Fibroblast of skin of left quadriceps (primary cell): Measurements from ENCODE around the gene LDB1.

Experiments
- DNase-seq, 2 experiments: peaks; one replicate each; pipeline ENCODE4 v3.0.0-alpha.2; 2013; ENCODE audit warnings: low read depth in 2 of 2

LDB1 gene

DNA sequence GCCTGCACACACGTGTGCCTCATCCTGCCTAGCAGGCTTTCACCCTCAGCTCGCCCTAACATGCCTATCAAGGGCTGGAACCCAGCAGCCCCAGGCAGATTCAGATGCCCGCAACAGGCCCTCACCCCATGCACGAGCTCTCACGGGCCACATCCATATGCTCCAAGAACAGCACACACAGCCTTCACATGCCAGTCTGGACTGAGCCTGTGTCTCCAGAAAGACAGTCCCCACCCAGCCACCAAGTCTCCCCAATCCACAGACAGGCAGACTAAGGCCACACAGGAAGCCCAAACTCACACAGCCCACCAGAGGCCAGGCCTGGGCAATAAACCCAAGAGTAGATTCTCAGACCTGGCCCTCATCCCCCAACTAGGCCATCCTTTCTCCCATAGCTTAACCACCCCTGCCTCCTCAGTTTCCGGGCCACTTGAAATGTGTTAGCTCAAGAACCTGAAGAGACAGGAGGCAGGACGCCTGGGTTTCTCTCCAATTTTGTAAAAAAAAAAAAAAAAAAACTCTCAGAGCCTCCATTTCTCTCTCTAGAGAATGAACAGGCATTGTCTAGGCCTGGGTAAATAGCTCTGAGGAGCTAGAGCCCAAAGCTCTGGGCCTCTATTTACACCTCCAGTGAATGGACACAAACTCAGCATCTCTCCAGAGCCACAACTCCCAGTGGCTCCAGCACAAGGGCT is 6.8 kb downstream of the LDB1 start:
- no peak for DNase-seq

GRCh38 chr10:102112210-102112817 is 7.9 kb downstream of the LDB1 start:
- DNase-seq, result no peak

- DNase-seq, result no peak
These were observed 8.9 kb downstream of the LDB1 start for GRCh38 chr10:102111276-102111675.

DNA sequence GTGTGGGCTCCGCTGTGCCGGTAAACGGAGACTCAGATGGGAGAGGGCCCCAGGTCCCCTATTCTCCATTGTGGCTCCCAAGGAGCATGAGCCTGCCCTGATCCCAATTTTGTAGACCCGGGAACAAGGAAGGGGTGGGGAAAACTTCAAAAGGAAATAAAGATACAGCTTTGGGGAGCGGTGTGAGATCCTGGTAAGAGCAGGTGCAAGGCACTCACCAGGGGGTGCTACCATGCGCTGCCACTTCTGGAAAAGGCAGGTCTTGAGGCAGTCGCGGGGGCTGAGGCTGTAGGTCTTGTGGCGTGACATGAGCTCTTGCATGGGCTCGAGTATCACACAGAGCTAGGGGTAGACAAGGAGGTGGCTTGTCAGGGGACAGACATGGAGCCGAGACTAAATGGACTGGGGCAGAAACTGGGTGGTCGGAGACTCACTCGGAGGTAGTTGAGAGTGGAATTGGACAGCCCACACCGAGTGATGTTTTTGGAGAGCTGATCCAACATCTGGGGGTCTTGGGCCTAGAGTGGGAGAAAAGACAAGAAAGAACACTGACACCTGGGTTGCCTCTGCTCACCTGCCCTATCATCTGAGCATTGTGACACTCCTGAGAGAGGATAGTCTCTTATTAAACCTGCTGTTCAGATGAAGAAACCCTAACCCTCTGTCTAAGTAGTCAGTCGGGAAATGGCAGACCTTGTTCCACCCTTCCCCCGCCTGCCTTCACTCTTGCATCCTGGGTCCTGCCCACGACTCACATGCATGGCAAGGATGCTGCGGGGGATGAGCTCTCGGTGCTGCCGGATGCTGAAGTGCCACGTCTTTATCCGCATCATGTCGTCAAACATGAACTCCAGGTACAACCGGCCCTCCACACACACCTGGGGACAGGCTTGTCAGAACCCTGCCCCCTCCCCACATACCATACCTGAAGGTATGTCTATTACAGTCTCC is 10.7 kb downstream of the LDB1 start:
- no peak for DNase-seq

GRCh38 chr10:102106998-102107397 is 13.2 kb downstream of the LDB1 start:
- DNase-seq, result no peak

- no peak for DNase-seq
These were observed 17.7 kb downstream of the LDB1 start for GRCh38 chr10:102102421-102102820.

DNA sequence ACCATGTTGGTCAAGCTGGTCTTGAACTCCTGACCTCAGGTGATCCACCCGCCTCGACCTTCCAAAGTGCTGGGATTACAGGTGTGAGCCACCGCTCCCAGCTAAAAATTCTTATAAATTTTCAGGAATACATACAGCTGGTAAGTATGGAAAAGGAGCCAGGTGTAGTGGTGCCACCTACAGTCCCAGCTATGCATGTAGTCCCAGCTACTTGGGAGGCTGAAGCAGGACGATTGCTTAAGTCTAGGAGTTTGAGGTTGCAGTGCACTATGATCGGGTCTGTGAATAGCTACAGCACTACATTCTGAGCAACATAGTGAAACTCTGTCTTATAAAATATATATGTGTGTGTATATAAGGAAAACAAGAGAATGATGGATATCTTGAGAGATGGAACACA is 19.0 kb downstream of the LDB1 start:
- DNase-seq, result no peak

DNA sequence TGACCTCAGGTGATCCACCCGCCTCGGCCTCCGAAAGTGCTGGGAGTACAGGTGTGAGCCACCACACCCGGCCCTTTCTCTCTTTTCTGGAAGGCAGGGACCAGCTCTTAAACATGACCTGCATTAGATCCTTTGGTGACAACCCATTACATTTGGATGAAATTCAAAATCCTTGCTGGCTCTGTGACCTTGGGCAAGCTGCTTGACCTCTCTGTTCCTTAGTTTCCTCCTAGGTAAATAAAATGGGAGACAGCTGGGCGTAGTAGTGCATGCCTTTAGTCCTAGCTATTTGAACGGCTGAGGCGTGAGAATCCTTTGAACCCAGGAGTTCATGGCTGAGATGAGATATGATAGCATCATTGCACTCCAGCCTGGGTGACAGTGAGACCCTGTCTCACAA is 23.7 kb downstream of the LDB1 start:
- DNase-seq, result no peak

- DNase-seq, result no peak
These were observed 29.4 kb downstream of the LDB1 start for GRCh38 chr10:102090772-102091171.

DNA sequence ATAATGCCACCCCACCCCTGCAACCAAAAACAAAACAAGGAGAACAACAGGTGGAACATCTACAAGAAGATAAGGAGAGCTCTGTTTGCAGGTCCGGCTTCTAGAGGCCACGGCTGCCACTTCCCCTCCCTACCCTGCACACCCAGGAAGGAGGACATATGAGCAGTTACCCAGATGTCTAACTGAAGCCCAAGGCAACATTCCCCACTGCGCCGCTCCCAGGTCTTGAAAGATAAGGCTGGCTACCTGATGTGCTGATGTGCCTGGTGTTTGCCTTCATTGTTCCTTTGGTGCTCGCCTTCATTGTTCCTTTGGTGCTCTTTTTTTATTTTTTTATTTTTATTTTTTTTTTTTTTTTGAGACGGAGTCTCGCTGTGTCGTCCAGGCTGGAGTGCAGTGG is 34.0 kb downstream of the LDB1 start:
- no peak for DNase-seq

- DNase-seq, result no peak
These were observed 34.8 kb downstream of the LDB1 start for GRCh38 chr10:102085336-102085735.

- no peak for DNase-seq
These were observed 36.6 kb downstream of the LDB1 start for GRCh38 chr10:102083541-102083940.

DNA sequence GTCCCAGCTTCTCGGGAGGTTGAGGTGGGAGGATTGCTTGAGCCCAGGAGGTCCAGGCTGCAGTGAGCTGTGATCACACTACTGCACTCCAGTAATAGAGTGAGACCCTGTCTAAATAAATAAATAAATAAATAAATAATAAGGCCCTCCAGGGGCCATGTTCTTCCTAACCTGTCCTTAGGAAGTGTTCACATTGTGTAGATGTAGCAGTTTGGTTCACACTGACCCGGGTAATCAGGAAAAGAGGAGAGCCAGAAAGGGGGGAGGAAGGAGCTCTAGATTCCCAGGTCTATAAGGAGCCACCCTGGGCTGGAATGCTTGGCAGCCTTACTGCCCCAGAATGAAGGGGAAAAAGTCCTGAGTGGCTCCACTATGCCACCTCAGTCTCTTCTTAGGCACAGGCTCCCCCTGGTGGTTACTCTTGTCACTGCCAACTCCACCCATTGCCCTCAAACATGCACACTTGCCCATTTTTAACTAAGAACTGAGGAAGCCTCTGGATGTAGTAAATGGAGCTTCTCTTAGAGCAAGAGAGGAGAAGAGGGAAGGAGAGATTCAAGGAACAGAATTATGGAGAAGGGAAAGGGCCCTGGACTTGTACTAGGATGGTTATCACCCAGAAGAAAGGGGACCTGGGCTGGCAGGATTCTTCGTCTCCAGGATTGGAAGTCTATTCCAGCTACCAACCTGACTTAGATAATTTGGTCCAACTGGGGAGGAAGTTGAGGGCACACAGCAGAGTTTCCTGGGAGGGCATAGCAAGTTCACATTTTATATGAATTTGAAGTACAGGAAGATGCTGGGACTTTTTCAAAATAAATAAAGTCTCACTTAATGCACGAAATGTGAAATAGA is 47.3 kb downstream of the LDB1 start:
- peak; percentile 38 to 43 for DNase-seq

GRCh38 chr10:102069071-102069470 is 51.1 kb downstream of the LDB1 start:
- no peak for DNase-seq

DNA sequence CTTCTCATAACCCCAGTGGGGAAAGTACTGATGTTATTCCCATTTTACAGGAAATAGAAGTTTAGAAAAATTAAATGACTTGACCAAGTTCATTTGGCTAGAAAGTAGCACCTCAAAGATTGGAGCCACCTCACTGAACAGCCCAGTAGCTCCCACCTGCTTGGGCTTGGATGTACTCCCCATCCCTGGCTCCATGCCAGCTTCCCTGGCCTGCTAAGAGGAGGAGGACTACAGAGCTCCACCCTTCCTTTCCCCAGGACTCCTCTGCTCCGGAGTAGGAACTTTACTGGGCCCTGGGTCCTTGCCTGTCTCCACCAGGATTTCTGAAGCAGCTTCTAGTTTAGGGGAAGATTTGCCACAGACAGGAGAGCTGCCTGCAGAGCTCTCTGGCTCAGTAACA is 52.0 kb downstream of the LDB1 start:
- no peak for DNase-seq

GRCh38 chr10:102067091-102067916 is 52.9 kb downstream of the LDB1 start:
- DNase-seq, result no peak

- no peak for DNase-seq
These were observed 53.6 kb downstream of the LDB1 start for GRCh38 chr10:102066399-102067088.

DNA sequence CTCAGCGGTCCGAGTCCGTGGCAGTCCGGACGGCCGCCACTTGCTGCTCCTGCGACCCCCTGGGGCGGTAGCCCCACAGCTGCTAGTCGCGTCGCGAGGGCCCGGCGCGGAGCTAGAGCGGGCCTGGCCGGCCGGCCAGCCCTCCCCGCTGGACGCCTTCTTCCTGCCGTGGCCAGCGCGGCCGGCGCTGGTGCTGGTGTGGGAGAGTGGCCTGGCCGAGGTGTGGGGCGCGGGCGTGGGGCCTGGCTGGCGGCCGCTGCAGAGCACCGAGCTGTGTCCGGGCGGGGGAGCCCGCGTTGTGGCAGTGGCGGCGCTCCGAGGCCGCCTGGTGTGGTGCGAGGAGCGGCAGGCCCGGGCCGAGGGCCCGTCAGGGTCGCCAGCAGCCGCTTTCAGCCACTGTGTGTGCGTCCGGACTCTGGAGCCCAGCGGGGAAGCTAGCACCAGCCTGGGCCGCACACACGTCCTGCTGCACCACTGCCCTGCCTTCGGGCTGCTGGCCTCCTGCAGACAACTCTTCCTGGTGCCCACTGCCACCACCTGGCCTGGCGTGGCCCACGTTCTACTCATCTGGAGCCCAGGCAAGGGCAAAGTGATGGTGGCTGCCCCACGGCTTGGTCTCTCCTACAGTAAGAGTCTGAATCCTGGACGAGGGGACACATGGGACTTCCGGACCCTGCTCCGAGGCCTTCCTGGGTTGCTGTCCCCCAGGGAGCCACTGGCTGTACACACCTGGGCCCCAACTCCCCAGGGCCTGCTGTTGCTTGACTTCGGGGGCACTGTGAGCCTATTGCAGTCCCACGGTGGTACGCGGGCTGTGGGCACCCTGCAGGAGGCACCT is 54.4 kb downstream of the LDB1 start:
- no peak for DNase-seq

GRCh38 chr10:102064868-102065560 is 55.2 kb downstream of the LDB1 start, which contains the start of gene HPS6:
Gene HPS6 (plus strand): TSS chr10:102065349. CDS start chr10:102065475, 126 bp downstream.
- DNase-seq, result peak; percentile 62 to 71
